ENCODE data around the gene SPATA2. TPM values are rescaled to one million over a fixed set of nuclear protein-coding genes. Genes with fewer than 3 reads are reported as not detected.

Gene SPATA2
- total RNA-seq, 2 experiments from 2014 or later = 7.9 to 8.6 TPM

GRCh38 chr20:49877386-49877921 is 37.9 kb downstream of the SPATA2 start:
- Mint-ChIP-seq H3K27ac (no peak overlapping the region), H3K27me3 (no peaks in the 10 kb centered on the region), H3K9me3 (no peaks in the 10 kb centered on the region), H3K4me3 (no peak overlapping the region), H3K36me3 (peaks cover 5% of the 10 kb centered on the region), H3K4me1 (ENCODE audit: low read depth) (no peaks in the 10 kb centered on the region)
- intact Hi-C loops (cut with micrococcal nuclease) = no loop called here
- ChIA-PET CTCF (interaction anchor here (1.0 to 1.5 kb wide), 3 partner anchors 10 to 267 kb away, joined by 4 to 5 read pairs (median 4); no protein-coding TSS in a partner anchor), POLR2A (no interaction called here)
- no peak for DNase-seq

GRCh38 chr20:49874696-49875095 is 40.6 kb downstream of the SPATA2 start:
- no peaks in the 10 kb centered on the region for H3K27me3 Mint-ChIP-seq
- no peak for DNase-seq
- CTCF ChIA-PET = interaction anchor here (0.9 kb wide), 1 partner anchor 14 kb away, joined by 5 read pairs; no protein-coding TSS in a partner anchor

GRCh38 chr20:49872056-49872455 is 43.3 kb downstream of the SPATA2 start:
- H3K36me3 Mint-ChIP-seq = peaks cover 8% of the 10 kb centered on the region
- DNase-seq = no peak
- no peak overlapping the region for H3K4me3 Mint-ChIP-seq
- H3K27ac Mint-ChIP-seq = no peak overlapping the region
- H3K9me3 Mint-ChIP-seq = no peaks in the 10 kb centered on the region
- ChIA-PET CTCF (interaction anchor here (1.0 to 1.6 kb wide), 2 partner anchors 15 to 263 kb away, joined by 4 to 5 read pairs; no protein-coding TSS in a partner anchor), POLR2A (interaction anchor here (0.6 kb wide), 1 partner anchor 28 kb away, joined by 7 read pairs; no protein-coding TSS in a partner anchor)
- no peaks in the 10 kb centered on the region for H3K27me3 Mint-ChIP-seq
- intact Hi-C loops (cut with micrococcal nuclease) = no loop called here
- peaks cover 10% of the 10 kb centered on the region for H3K4me1 Mint-ChIP-seq (ENCODE audit: low read depth)

More at GRCh38 chr20:49874696-49875095, 40.6 kb downstream of the SPATA2 start:
- no peaks in the 10 kb centered on the region for H3K9me3 Mint-ChIP-seq
- H3K4me1 Mint-ChIP-seq (ENCODE audit: low read depth) = no peaks in the 10 kb centered on the region
- POLR2A ChIA-PET = no interaction called here
- no peak overlapping the region for H3K4me3 Mint-ChIP-seq
- H3K36me3 Mint-ChIP-seq = peaks cover 5% of the 10 kb centered on the region
- intact Hi-C loops (cut with micrococcal nuclease) = no loop called here
- H3K27ac Mint-ChIP-seq = no peak overlapping the region

GRCh38 chr20:49871391-49871948 is 43.9 kb downstream of the SPATA2 start:
- Mint-ChIP-seq H3K27me3 (no peaks in the 10 kb centered on the region), H3K4me1 (ENCODE audit: low read depth) (peaks cover 10% of the 10 kb centered on the region), H3K9me3 (no peaks in the 10 kb centered on the region), H3K4me3 (no peak overlapping the region), H3K36me3 (peaks cover 10% of the 10 kb centered on the region), H3K27ac (no peak overlapping the region)
- intact Hi-C loops (cut with micrococcal nuclease) = no loop called here
- ChIA-PET POLR2A (interaction anchor here (0.6 kb wide), 1 partner anchor 27 kb away, joined by 7 read pairs; no protein-coding TSS in a partner anchor), CTCF (interaction anchor here (1.0 to 1.6 kb wide), 2 partner anchors 16 to 263 kb away, joined by 4 to 5 read pairs; no protein-coding TSS in a partner anchor)
- DNase-seq = no peak

- DNase-seq = no peak
- H3K27me3 Mint-ChIP-seq = no peaks in the 10 kb centered on the region
- H3K27ac Mint-ChIP-seq = no peak overlapping the region
- POLR2A ChIA-PET = no interaction called here
- peaks cover 10% of the 10 kb centered on the region for H3K4me1 Mint-ChIP-seq (ENCODE audit: low read depth)
- peaks cover 10% of the 10 kb centered on the region for H3K36me3 Mint-ChIP-seq
- intact Hi-C loops (cut with micrococcal nuclease) = no loop called here
- H3K4me3 Mint-ChIP-seq = no peak overlapping the region
- CTCF ChIA-PET = no interaction called here
- H3K9me3 Mint-ChIP-seq = no peaks in the 10 kb centered on the region
Observed at GRCh38 chr20:49870261-49870660, 45.1 kb downstream of the SPATA2 start.

GRCh38 chr20:49868964-49869363 is 46.4 kb downstream of the SPATA2 start:
- no peaks in the 10 kb centered on the region for H3K27me3 Mint-ChIP-seq
- H3K4me3 Mint-ChIP-seq = no peak overlapping the region
- H3K36me3 Mint-ChIP-seq = peaks cover 22% of the 10 kb centered on the region
- H3K4me1 Mint-ChIP-seq (ENCODE audit: low read depth) = peaks cover 10% of the 10 kb centered on the region
- peak overlapping the region; percentile 25 for H3K27ac Mint-ChIP-seq
- no peaks in the 10 kb centered on the region for H3K9me3 Mint-ChIP-seq
- DNase-seq = no peak
- intact Hi-C loops (cut with micrococcal nuclease) = no loop called here
- CTCF ChIA-PET = no interaction called here
- POLR2A ChIA-PET = no interaction called here

- H3K9me3 Mint-ChIP-seq = no peaks in the 10 kb centered on the region
- peaks cover 10% of the 10 kb centered on the region for H3K4me1 Mint-ChIP-seq (ENCODE audit: low read depth)
- DNase-seq = no peak
- ChIA-PET CTCF (no interaction called here), POLR2A (no interaction called here)
- H3K27ac Mint-ChIP-seq = no peak overlapping the region
- no peak overlapping the region for H3K4me3 Mint-ChIP-seq
- H3K27me3 Mint-ChIP-seq = no peaks in the 10 kb centered on the region
- peaks cover 22% of the 10 kb centered on the region for H3K36me3 Mint-ChIP-seq
- intact Hi-C loops (cut with micrococcal nuclease) = no loop called here
Observed at GRCh38 chr20:49868538-49868937, 46.8 kb downstream of the SPATA2 start.

- H3K27me3 Mint-ChIP-seq = no peaks in the 10 kb centered on the region
- no peaks in the 10 kb centered on the region for H3K9me3 Mint-ChIP-seq
- CTCF ChIA-PET = interaction anchor here (1.4 kb wide), 1 partner anchor 22 kb away, joined by 3 read pairs; no protein-coding TSS in a partner anchor
- H3K4me1 Mint-ChIP-seq (ENCODE audit: low read depth) = peaks cover 10% of the 10 kb centered on the region
- POLR2A ChIA-PET = no interaction called here
- no peak overlapping the region for H3K27ac Mint-ChIP-seq
- peaks cover 22% of the 10 kb centered on the region for H3K36me3 Mint-ChIP-seq
- no peak for DNase-seq
- H3K4me3 Mint-ChIP-seq = no peak overlapping the region
- intact Hi-C loops (cut with micrococcal nuclease) = no loop called here
Observed at GRCh38 chr20:49867453-49868215, 47.7 kb downstream of the SPATA2 start.

- CTCF ChIA-PET = interaction anchor here (1.2 kb wide), 1 partner anchor 21 kb away, joined by 4 read pairs; no protein-coding TSS in a partner anchor
- POLR2A ChIA-PET = no interaction called here
- Mint-ChIP-seq H3K4me1 (ENCODE audit: low read depth) (peaks cover 10% of the 10 kb centered on the region), H3K4me3 (no peak overlapping the region), H3K9me3 (no peaks in the 10 kb centered on the region), H3K36me3 (peaks cover 23% of the 10 kb centered on the region), H3K27me3 (no peaks in the 10 kb centered on the region), H3K27ac (no peak overlapping the region)
- DNase-seq = no peak
- intact Hi-C loops (cut with micrococcal nuclease) = no loop called here
Observed at GRCh38 chr20:49866051-49866450, 49.3 kb downstream of the SPATA2 start.

GRCh38 chr20:49865559-49865958 is 49.8 kb downstream of the SPATA2 start:
- Mint-ChIP-seq H3K4me3 (no peak overlapping the region), H3K27me3 (no peaks in the 10 kb centered on the region), H3K36me3 (peaks cover 26% of the 10 kb centered on the region), H3K9me3 (no peaks in the 10 kb centered on the region), H3K27ac (no peak overlapping the region), H3K4me1 (ENCODE audit: low read depth) (peaks cover 10% of the 10 kb centered on the region)
- intact Hi-C loops (cut with micrococcal nuclease) = no loop called here
- POLR2A ChIA-PET = no interaction called here
- DNase-seq = no peak
- CTCF ChIA-PET = interaction anchor here (1.2 kb wide), 1 partner anchor 22 kb away, joined by 4 read pairs; no protein-coding TSS in a partner anchor

- Mint-ChIP-seq H3K27ac (no peak overlapping the region), H3K4me3 (no peak overlapping the region), H3K4me1 (ENCODE audit: low read depth) (peaks cover 7% of the 10 kb centered on the region), H3K27me3 (no peaks in the 10 kb centered on the region), H3K9me3 (no peaks in the 10 kb centered on the region), H3K36me3 (peaks cover 19% of the 10 kb centered on the region)
- POLR2A ChIA-PET = no interaction called here
- no peak for DNase-seq
- intact Hi-C loops (cut with micrococcal nuclease) = no loop called here
- CTCF ChIA-PET = no interaction called here
Observed at GRCh38 chr20:49863666-49864065, 51.7 kb downstream of the SPATA2 start.

- intact Hi-C loops (cut with micrococcal nuclease) = no loop called here
- no peaks in the 10 kb centered on the region for H3K27me3 Mint-ChIP-seq
- no peak overlapping the region for H3K27ac Mint-ChIP-seq
- CTCF ChIA-PET = interaction anchor here (0.7 to 1.5 kb wide), 3 partner anchors 249 to 253 kb away, joined by 3 read pairs; no protein-coding TSS in a partner anchor
- POLR2A ChIA-PET = no interaction called here
- peaks cover 4% of the 10 kb centered on the region for H3K4me1 Mint-ChIP-seq (ENCODE audit: low read depth)
- H3K4me3 Mint-ChIP-seq = no peak overlapping the region
- no peaks in the 10 kb centered on the region for H3K9me3 Mint-ChIP-seq
- H3K36me3 Mint-ChIP-seq = peaks cover 22% of the 10 kb centered on the region
- no peak for DNase-seq
Observed at GRCh38 chr20:49862607-49863200, 52.6 kb downstream of the SPATA2 start.
